Choroid plexus epithelial cell (primary cell): ENCODE measurements around the gene SYNGAP1.

Source experiments
- DNase-seq: peaks from one replicate; pipeline ENCODE4 v3.0.0-alpha.2; 2010; ENCODE audit warnings: low read depth
- H3K4me3 ChIP-seq: 2 replicates; pipeline ENCODE4 v1.5.1; 2011; ENCODE audit warnings: low read depth, mild to moderate bottlenecking, control low read depth, low read length, moderate library complexity
- TF ChIP-seq, protein P1 (sequence below): conservative IDR thresholded peaks from 2 replicates; pipeline ENCODE4 v1.5.1; 2011; ENCODE audit warnings: low read depth, mild to moderate bottlenecking, control low read depth, inconsistent platforms, low read length, moderate library complexity

The SYNGAP1 gene

DNA sequence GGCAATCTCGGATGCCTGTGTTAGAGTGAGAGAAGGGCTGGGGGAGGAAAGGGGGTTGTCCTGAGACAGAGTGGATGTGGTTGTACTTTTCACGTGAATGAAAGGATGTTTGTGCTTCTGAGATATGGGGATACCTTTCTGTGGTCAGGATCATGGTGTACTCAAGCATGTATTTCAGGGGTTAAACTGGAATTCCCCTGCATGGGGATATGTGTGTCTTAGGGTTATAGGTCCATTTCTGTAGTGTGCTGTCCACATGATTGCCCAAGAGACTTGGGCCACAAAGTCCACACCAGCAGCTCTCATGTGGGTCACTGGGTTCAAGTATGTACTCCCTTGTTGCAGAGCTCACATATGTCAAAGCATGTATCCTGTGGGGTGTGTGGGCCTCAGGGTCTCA, 10.5 kb downstream of the SYNGAP1 start:
- no peak overlapping the region for H3K4me3 ChIP-seq
- no peak for DNase-seq
- TF ChIP-seq, protein P1, sequence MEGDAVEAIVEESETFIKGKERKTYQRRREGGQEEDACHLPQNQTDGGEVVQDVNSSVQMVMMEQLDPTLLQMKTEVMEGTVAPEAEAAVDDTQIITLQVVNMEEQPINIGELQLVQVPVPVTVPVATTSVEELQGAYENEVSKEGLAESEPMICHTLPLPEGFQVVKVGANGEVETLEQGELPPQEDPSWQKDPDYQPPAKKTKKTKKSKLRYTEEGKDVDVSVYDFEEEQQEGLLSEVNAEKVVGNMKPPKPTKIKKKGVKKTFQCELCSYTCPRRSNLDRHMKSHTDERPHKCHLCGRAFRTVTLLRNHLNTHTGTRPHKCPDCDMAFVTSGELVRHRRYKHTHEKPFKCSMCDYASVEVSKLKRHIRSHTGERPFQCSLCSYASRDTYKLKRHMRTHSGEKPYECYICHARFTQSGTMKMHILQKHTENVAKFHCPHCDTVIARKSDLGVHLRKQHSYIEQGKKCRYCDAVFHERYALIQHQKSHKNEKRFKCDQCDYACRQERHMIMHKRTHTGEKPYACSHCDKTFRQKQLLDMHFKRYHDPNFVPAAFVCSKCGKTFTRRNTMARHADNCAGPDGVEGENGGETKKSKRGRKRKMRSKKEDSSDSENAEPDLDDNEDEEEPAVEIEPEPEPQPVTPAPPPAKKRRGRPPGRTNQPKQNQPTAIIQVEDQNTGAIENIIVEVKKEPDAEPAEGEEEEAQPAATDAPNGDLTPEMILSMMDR, result no peak

DNA sequence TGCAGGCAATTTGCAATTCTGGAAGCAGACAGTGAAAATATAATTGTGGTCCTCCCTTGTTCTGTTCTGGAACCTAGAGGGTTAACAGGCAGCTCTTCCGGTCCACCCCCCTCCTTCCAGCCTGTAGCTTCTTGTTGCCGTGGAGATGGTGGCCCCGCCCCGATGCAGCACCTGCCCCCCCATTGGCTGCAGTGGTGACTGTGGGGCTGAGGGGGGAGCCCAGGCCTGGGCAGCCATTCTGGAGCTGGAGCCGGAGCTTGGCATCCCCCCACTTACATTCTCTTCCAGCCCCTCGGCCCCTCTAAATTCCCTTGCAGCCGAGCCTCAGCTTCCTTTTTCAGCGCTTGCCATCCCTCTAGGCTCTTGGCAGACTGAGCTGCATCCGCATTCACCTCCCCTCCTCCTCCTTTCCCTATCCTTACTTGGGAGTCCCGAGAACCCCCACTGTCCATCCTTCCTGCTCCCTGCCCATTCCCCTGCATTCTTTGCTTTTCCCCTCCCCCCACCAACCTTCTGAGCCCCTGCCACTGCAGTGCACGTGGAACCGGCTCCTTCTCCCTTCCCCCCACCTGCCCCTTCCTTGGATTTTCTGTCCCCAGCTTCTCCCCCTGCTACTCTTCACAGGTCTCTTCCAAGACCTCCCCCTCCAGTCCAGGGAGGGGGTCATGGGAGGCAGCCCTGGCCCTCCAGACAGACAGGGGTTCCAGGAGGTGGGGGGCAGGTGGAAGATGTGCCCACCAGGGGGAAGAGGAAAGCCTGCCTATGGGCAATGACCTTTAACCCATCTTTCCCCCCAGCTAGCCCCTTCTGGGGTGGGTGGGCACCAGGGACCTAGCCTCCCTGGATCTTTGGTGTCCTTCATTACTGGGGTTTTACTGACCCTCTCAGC, 11.4 kb downstream of the SYNGAP1 start:
- TF ChIP-seq, protein P1, result no peak
- H3K4me3 ChIP-seq, result peak overlapping the region; percentile 35
- peak; percentile 77 for DNase-seq

DNA sequence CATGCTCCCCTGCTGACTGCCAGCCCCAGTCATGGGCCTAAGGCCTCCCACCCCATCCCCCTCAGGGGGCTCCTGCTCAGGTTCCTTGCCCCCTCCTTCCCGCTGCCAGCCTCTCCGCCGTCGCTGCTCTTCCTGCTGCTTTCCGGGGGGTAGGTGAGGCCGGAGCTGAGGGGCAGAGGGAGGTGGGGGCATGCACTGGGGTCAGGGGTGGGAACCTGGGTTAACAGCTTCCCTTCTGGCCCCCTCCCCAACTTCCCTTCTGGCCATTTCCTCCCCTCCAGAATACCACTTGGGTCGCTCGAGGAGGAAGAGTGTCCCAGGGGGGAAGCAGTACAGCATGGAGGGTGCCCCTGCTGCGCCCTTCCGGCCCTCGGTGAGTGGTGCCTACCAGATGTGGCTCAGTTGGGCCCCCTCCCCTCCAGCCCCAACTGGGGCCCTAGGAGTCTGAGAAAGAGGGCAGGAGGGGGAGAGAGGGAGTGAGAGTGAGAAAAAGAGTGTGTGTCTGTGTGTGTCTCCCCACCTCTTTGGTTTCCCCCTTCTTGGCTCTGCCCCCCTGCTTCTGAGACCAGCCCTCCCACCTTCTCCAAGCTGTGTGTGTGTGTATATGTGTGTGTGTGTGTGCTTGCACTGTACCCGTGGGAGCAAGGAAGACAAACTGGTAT, 12.1 kb downstream of the SYNGAP1 start:
- no peak overlapping the region for H3K4me3 ChIP-seq
- DNase-seq, result no peak
- TF ChIP-seq, protein P1, result no peak

DNA sequence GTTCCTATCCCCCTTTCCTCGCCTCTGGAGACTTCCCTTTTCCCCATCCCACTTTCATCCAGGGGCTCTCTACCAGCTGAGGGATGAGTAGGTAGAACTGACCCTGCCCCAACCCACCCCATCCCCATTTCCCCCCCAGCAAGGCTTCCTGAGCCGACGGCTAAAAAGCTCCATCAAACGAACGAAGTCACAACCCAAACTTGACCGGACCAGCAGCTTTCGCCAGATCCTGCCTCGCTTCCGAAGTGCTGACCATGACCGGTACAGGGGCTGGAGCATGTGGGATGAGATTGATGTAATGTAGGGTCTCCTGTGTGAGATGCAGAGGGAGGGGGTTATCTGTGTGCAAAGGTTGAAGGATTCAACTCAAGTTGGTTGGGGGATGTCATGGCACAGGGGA, 12.7 kb downstream of the SYNGAP1 start:
- DNase-seq, result no peak
- no peak overlapping the region for H3K4me3 ChIP-seq
- TF ChIP-seq, protein P1, result no peak

DNA sequence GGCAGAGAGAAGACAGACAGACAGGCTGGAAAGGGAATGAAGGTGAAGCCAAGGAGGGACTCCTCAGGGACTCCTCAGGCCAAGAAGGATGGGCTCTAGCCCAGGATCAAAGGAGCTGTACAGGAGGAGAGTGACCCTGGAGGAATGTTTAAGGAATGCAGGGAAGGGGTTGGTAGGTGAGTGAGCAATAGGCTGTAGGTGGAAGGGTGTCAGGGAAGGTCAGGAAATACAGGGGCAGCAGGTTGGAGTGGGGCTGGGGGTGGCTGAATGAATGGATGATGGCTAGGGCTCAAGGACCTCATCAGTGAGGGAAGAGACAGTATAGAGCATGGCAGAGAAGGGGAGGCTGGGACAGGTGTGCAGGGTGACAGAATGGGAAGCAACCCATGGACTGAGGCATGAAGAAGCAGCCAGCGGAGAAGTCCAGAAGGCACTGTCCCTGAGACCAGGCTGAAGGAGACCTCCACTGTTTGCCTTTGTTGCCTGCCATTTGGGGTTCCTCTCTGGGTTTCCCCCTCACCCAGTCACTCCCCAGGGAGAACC, 13.2 kb downstream of the SYNGAP1 start:
- no peak for DNase-seq
- TF ChIP-seq, protein P1, result no peak
- no peak overlapping the region for H3K4me3 ChIP-seq

DNA sequence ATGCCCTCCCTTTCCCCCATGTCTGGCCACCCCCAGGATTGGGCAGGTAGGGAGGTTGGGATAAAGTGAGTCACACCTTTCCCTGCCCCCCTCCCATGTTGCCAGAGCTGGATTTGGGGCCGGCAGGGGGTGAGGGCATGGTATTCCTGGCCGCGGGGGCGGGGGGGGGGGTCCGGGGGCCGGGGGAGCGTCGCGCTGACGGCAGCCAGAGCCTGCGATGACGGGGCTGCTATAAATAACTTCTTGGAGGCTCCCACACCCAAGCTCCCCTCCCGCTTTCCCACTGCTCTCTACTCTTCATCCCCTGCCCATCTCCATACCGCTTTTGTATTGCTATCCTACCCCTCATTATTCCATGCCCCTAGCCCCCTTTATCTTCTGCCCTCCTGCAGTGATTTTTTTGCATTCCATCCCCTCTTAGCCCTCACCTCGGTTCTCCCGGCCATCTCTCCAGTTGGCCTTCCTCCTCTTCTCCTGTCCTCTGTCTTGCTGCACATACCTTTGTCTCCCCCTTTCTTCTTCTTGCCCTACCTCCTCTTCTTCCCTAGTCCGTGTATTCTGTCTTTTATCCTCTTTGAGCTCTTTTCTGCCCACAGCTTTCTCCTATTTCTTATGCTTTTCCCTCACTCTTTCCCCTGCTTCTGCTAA, 13.8 kb downstream of the SYNGAP1 start:
- peak; percentile 43 for DNase-seq
- TF ChIP-seq, protein P1, result no peak
- H3K4me3 ChIP-seq, result no peak overlapping the region
